HCT116 (cell line): ENCODE measurements around the gene ARMC10.

ENCODE experiments used
- EZH2 ChIP-seq: fragments of 200-600 bp; sonication (generic); IDR thresholded peaks from 2 replicates; pipeline ENCODE4 v1.6.1; 2017; ENCODE audit warnings: antibody characterized with exemption, mixed run types
- FOSL1 ChIP-seq: IDR thresholded peaks from 2 replicates; pipeline ENCODE4 v1.6.1; 2012; ENCODE audit warnings: low read depth
- MAX ChIP-seq: IDR thresholded peaks from 2 replicates; pipeline ENCODE4 v1.6.1; 2012
- POLR2A ChIP-seq: IDR thresholded peaks from 2 replicates; pipeline ENCODE4 v1.7.0; 2011; ENCODE audit warnings: borderline replicate concordance; ENCODE audit not compliant: insufficient read depth, insufficient read length; ENCODE audit errors: extremely low read depth
- POLR2AphosphoS5 ChIP-seq: IDR thresholded peaks from 2 replicates; pipeline ENCODE4 v1.6.1; 2011; ENCODE audit warnings: mild to moderate bottlenecking, low read depth, low read length, moderate library complexity
- RAD21 ChIP-seq: IDR thresholded peaks from 2 replicates; pipeline ENCODE4 v1.6.1; 2012; ENCODE audit warnings: low read depth, mild to moderate bottlenecking
- SIN3A ChIP-seq: IDR thresholded peaks from 2 replicates; pipeline ENCODE4 v1.6.1; 2012; ENCODE audit warnings: low read depth
- YY1 ChIP-seq: IDR thresholded peaks from 2 replicates; pipeline ENCODE4 v1.6.1; 2011; ENCODE audit warnings: low read length, low read depth, moderate library complexity, mild to moderate bottlenecking; ENCODE audit not compliant: insufficient replicate concordance; ENCODE audit errors: extremely low read depth
- ZFX ChIP-seq: fragments of 450-650 bp; IDR thresholded peaks from 2 replicates; pipeline ENCODE4 v1.6.1; 2017
- TF ChIP-seq, protein P1 (sequence below), 3 experiments: fragments of 200-600 bp in 1 of 3; sonication (generic) in 1 of 3; IDR thresholded peaks in 2 of 3; conservative IDR thresholded peaks in 1 of 3; 2 replicates each; pipeline ENCODE4 v1.5.1; 2012 to 2017; ENCODE audit warnings: low read depth in 2 of 3, low read length in 2 of 3, antibody characterized with exemption in 1 of 3, borderline replicate concordance in 1 of 3, control low read depth in 1 of 3, mild to moderate bottlenecking in 1 of 3, mixed read lengths in 1 of 3, mixed run types in 1 of 3, moderate library complexity in 1 of 3; ENCODE audit not compliant: insufficient read depth in 1 of 3

DNA sequence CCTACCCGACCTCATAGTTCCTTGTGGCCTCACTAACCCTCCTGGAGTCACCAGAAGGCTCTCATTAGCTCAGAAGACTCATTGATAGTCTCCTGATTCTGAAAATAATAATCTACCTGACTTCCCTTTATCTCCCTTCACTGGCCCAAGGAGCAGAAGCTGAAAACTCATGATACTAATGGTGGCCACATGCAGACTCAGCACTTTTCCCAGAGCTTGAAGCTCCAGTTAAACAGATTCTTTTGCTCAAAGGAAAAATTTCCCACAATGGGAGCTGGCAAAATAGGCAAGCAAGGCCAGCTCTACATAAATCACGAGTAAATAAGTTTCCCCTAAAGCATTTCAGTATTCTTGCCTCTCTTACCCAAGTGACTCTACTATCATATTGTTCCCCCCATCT, 65.7 kb downstream of the ARMC10 start:
- TF ChIP-seq RAD21 (no peak), POLR2AphosphoS5 (no peak), EZH2 (no peak), MAX (no peak), FOSL1 (no peak), ZFX (no peak), POLR2A (no peak), YY1 (no peak), SIN3A (no peak)
- TF ChIP-seq, protein P1, sequence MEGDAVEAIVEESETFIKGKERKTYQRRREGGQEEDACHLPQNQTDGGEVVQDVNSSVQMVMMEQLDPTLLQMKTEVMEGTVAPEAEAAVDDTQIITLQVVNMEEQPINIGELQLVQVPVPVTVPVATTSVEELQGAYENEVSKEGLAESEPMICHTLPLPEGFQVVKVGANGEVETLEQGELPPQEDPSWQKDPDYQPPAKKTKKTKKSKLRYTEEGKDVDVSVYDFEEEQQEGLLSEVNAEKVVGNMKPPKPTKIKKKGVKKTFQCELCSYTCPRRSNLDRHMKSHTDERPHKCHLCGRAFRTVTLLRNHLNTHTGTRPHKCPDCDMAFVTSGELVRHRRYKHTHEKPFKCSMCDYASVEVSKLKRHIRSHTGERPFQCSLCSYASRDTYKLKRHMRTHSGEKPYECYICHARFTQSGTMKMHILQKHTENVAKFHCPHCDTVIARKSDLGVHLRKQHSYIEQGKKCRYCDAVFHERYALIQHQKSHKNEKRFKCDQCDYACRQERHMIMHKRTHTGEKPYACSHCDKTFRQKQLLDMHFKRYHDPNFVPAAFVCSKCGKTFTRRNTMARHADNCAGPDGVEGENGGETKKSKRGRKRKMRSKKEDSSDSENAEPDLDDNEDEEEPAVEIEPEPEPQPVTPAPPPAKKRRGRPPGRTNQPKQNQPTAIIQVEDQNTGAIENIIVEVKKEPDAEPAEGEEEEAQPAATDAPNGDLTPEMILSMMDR (IDR thresholded peaks at IDR 0.05 in 2 of 3, conservative IDR thresholded peaks at IDR 0.05 in 1 of 3; ENCODE audit: borderline replicate concordance in 1 of 3, insufficient read depth in 1 of 3, low read depth in 2 of 3, low read length in 2 of 3) = no peak
